ENCODE measurements around the gene PTGFRN.

Gene PTGFRN

DNA sequence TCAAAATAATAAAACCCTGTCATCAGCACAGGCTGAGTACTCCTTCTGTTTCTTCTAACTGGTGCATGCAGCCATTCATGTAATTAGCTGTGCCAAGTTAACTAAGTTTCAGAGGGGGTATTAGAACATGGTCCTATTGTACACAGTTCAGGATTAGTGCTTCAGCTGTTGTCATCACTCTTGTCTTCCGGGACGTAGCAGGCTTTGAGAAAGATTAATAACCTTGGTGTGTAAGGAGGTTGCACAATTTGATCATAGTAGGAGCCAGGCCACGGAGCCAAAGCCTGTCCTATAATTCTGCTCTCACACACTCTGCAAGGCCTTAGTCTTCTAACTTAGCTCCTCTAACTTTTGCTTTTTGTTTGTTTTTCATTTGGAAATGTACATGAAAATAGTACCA is 44.7 kb downstream of the PTGFRN start:
- no peak overlapping the region for H3K4me3 ChIP-seq (ENCODE audit: control insufficient read depth, low read depth, low read length)
- TF ChIP-seq, protein P1, sequence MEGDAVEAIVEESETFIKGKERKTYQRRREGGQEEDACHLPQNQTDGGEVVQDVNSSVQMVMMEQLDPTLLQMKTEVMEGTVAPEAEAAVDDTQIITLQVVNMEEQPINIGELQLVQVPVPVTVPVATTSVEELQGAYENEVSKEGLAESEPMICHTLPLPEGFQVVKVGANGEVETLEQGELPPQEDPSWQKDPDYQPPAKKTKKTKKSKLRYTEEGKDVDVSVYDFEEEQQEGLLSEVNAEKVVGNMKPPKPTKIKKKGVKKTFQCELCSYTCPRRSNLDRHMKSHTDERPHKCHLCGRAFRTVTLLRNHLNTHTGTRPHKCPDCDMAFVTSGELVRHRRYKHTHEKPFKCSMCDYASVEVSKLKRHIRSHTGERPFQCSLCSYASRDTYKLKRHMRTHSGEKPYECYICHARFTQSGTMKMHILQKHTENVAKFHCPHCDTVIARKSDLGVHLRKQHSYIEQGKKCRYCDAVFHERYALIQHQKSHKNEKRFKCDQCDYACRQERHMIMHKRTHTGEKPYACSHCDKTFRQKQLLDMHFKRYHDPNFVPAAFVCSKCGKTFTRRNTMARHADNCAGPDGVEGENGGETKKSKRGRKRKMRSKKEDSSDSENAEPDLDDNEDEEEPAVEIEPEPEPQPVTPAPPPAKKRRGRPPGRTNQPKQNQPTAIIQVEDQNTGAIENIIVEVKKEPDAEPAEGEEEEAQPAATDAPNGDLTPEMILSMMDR (IDR thresholded peaks at IDR 0.05; ENCODE audit: control insufficient read depth, insufficient read depth, low read depth, low read length, missing control alignments), result no peak
- DNase-seq (ENCODE audit: low read depth), result no peak

DNA sequence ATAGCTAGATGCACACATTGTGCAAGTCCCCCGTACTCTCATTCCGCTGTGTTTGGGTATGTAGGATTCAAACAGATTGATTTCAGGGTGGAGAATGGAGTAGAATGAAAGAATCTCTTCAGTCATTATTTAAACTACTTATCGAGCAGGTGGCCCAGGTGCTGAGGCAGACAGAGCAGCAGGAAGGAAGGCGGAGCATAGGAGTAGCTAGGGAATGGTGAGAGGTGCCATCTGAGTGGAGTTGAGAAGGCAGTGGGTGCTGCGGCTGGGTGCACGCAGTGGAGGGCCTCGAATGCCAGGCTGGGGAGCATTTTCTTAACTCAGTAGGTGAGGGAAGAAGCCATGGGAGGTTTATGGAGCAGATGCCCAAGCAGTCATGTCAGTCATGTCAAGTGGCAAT is 46.7 kb downstream of the PTGFRN start:
- no peak overlapping the region for H3K4me3 ChIP-seq (ENCODE audit: control insufficient read depth, low read depth, low read length)
- TF ChIP-seq, protein P1 (IDR thresholded peaks at IDR 0.05; ENCODE audit: control insufficient read depth, insufficient read depth, low read depth, low read length, missing control alignments), result no peak
- DNase-seq (ENCODE audit: low read depth), result no peak

DNA sequence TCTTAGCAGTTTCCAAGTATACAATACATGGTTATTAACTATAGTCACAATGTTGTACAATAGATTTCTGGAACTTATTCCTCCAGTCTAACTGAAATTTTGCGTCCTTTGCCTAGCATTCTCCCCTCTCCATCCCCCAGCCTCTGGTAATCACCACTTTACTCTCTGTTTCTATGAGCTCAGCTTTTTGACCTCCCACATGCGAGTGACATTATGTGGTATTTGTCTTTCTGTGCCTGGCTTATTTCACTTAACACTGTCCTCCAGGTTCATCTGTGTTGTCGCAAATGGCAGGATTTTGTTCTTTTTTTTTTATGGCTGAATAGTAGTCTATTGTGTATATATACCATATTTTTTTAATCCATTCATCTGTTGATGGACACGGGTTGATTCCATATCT is 47.9 kb downstream of the PTGFRN start:
- TF ChIP-seq, protein P1 (IDR thresholded peaks at IDR 0.05; ENCODE audit: control insufficient read depth, insufficient read depth, low read depth, low read length, missing control alignments), result no peak
- DNase-seq (ENCODE audit: low read depth), result no peak
- H3K4me3 ChIP-seq (ENCODE audit: control insufficient read depth, low read depth, low read length), result no peak overlapping the region

DNA sequence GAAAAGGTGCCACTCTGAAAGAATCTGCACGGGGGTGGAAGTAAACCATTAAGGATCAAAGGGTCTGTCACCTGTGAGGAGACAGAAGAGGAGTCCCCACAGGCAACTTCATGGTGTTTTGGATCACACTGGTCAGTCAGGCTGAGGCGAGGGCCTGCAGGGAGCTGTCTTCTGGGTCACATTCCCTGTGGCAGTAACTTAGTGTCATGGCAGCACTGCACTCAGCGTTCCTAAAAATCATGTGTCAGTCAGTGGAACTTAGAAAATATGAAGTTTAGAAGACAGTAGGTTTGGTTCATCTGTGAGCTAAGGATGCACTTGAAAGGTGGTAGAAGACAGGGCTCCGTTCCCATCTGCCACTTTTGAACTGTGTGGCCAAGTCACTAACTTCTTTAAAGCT is 48.4 kb downstream of the PTGFRN start:
- TF ChIP-seq, protein P1 (IDR thresholded peaks at IDR 0.05; ENCODE audit: control insufficient read depth, insufficient read depth, low read depth, low read length, missing control alignments), result no peak
- no peak overlapping the region for H3K4me3 ChIP-seq (ENCODE audit: control insufficient read depth, low read depth, low read length)
- DNase-seq (ENCODE audit: low read depth), result no peak

DNA sequence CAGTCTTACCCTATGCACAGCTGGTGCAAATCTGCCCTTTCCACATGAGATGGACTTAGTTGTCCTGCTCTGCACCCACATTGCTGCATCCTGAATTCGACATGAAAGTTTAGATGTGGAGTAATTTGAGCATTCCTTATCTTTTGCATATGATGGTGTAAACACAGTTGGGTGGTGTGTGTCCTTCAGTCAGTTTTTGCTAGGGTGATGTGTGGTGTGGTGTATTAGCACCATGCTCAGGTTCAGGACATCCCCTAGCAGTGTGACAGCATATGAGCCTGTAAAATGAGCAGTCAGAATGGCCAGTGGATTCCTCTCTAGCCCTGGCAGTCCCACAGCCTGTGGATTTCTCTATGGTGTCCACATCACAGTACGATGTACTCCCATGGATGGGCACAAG is 49.3 kb downstream of the PTGFRN start:
- H3K4me3 ChIP-seq (ENCODE audit: control insufficient read depth, low read depth, low read length), result no peak overlapping the region
- TF ChIP-seq, protein P1 (IDR thresholded peaks at IDR 0.05; ENCODE audit: control insufficient read depth, insufficient read depth, low read depth, low read length, missing control alignments), result no peak
- no peak for DNase-seq (ENCODE audit: low read depth)

DNA sequence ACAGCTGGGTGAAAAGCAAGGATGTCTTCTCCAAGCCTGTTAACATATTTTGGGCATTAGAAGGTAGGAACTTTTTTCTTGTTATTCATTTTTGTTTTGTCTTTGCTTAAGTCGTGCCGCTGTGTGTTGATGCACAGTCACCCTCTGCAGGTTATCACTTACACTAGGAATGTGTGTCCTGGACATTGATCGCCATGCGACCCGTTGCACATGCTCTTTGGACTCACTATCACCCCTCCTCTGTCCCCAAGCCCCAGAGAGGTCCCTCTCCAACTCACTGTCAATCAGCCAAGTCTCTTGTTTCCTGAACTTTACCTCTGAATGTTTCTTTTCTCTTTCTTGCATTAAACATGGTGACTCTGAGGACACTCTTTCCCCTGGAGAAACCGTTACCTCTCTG is 51.9 kb downstream of the PTGFRN start:
- TF ChIP-seq, protein P1 (IDR thresholded peaks at IDR 0.05; ENCODE audit: control insufficient read depth, insufficient read depth, low read depth, low read length, missing control alignments), result no peak
- no peak overlapping the region for H3K4me3 ChIP-seq (ENCODE audit: control insufficient read depth, low read depth, low read length)
- DNase-seq (ENCODE audit: low read depth), result no peak

Data from AG09309 (cell line).